Putamen (tissue), 1 donor: Measurements from ENCODE around the gene PSMB7.

ENCODE experiments used
- DNase-seq: peaks from one replicate; pipeline ENCODE4 v3.0.0-alpha.2; 2016; ENCODE audit warnings: low spot score

The PSMB7 gene

GRCh38 chr9:124415102-124415851, at the start of gene PSMB7:
PSMB7 (minus strand) TSS chr9:124415442; CDS start chr9:124415425, 17 bp downstream.
- DNase-seq: peak; percentile 94

DNA sequence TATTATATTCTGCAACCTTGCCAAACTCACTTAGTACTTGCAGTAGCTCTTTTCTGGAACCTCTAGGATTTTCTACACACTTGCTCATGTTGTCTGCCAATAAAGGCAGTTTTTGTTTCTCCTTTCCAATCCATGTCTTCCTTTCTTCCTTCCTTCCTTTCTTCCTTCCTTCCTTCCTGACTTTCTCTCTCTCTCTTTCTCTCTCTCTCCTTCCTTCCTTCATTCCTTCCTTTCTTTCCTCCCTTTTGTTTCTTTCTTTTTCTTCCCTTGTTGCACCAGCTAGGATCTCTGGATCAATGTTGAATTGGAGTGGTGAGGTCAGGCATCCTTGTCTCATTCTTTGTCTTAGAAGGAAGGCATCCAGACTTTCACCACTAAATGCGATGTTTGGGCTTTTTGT, 47.5 kb upstream of the PSMB7 start:
- DNase-seq: no peak

- DNase-seq: no peak
Measured at GRCh38 chr9:124458441-124458840, 43.2 kb upstream of the PSMB7 start.

DNA sequence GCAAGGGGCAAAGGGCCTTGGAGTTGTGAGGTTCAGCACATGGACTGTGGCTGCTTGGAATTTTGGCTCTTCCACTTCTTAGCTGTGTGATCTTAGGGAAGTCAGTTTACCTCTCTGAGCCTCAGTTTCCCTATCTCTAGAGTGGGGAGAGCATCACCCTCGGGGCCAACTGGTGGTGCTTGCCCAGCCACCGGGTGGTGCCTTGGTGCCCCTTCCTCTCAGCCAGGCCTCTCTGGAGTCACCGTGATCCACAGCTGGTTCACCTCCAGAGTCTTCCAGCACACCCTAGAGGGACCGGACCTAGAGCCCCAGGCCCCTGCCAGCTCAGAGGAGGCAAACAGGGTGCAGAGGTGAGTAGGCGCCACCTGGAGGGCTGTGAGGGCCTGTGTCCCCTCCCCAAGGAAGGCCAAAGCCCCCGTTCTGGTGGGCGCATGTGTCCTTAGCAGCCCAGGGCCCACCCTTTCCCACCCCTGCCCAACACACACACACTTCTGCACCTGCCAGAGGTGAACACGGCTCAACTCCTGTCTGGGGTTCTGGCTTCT, 42.7 kb upstream of the PSMB7 start:
- no peak for DNase-seq

- no peak for DNase-seq
Measured at GRCh38 chr9:124457079-124457886, 42.0 kb upstream of the PSMB7 start.

DNA sequence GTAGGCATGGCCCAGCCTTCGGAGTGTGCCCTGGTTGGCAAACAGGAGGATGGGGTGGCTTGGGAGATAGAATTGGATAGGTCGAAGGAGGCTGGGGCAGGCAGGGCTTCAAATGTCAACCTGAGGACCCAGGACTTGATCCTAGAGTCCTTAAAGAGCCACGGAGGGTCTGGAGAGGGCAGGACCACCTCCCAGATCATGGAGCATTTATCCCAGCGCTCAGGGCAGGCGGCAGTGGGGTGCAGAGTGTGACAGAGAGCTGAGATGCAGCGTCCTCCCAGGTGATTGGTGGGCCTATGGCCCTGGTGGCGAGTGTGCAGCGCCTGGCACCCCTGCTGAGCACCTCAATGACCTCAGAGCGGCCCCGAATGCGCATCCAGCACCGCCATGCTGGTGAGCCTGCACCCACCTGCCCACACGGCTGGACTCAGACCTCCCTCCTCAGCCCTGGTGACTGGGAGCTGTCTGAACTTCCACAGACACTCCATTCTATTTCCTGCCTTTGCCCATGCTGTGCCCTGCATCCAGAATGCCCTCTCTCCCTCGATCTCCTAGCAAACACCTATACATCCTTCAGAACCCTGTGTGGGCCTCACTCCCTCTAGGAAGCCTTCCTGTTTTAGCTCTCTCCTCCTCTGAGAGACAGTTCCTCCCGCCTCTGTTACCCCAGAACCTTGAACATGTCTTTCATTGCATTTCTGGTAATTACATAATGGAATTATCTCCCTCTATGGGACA, 41.3 kb upstream of the PSMB7 start:
- DNase-seq: no peak

DNA sequence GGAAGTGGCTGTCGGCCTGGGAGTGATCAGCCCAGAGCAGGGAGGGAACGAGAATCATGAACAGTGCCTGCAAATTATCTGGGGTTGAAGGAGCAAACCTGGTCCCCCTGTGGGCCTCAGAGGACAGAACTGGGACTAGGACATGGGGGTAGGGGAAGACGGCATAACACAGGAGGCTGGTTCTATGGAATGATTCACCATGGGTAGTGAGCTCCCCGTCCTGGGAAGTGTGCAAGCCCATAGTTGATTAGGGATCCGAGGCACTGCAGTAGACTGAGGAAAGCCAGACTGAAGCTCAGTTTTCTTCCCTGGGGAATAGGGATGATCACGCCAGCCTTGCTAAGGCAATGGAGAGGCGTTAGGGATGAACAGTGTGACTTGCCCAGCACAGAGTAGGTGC, 40.6 kb upstream of the PSMB7 start:
- no peak for DNase-seq

DNA sequence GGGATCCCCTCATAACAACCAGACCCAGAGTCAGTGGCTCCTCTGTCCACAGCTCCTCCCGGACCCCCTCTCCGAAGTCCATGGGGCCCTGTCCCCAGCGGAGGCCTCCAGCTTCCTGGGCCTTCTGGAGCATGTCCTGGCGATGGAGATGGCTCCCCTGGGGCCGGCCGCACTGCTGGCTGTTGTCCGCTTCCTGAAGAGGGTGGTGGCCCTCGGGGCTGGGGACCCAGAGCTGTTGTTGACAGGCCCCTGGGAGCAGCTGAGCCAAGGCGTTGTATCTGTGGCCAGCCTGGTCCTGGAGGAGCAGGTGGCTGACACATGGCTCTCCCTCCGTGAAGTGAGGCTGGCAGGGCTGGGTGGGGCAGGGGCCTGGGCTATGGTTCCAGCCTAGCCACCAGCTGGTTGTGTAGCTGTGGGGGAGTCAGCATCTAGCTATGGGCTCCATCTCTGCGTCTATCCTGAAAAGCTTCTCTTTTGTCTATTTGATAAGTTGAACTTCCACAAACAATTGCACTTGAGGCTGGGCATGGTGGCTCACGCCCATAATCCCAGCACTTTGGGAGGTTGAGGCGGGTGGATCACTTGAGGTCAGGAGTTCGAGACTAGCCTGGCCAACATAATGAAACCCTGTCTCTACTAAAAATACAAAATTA, 39.7 kb upstream of the PSMB7 start:
- no peak for DNase-seq

DNA sequence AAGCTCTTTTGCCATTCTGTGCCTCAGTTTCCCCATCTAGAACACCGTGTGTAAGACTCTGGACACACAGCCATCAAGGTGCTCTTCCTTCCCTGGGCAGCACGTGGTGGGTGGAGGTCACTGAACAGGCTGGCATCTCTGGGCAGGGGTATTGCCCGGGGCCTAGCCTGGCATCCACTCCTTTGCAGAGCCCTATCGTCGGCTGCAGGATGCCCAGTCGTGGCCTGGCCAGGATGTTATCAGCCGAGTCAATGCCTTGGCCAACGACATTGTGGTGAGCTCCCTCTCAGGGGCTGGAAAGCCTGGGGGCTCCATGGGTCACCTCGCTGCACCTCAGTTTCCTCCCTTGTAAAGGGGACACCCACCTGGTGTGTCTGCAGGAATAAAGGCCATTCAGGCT, 39.1 kb upstream of the PSMB7 start:
- DNase-seq: no peak

DNA sequence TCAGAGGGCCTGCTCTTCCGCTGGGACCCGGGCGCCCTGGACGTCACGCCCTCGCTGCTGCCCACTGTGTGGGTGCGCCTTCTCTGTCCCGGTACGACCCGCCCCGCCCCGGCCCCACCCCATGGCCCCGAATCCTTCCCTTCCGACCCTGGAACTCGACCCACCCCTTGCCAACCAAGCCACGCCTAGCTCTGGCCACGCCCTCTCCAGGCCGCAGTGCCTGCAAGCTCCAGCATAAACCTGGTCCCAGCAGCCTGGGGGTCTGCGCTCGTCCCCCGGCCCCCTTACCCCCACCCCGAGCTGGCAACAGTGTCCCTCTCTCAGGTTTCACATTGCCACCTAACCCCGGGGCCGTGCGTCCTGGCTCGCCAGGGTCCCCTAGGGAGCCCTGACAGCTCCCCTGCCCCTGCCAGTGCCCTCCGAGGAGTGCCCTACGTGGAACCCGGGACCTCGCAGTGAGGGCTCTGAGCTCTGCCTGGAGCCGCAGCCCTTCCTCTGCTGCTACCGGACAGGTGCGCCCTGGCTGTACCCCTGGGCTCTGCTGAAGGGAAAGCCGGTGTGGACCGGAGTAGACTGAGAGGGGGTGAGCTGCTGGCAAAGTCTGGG, 38.4 kb upstream of the PSMB7 start:
- DNase-seq: no peak

- no peak for DNase-seq
Measured at GRCh38 chr9:124452841-124453585, 37.8 kb upstream of the PSMB7 start.

DNA sequence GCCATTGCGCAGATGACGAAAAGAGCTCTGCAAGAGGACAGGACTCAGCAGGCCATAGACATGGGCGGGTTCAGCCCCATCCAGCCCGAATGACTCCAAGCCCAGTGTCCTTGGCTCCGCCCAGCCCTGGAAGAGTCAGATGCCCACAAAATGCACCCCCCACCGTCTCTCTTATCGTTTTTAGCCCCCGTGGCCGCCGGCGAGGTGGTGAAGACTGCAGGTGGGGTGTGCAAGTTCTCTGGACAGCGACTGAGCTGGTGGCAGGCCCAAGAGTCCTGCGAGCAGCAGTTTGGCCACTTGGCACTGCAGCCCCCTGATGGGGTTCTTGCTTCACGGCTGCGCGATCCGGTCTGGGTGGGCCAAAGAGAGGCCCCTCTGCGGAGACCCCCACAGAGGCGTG, 37.1 kb upstream of the PSMB7 start:
- no peak for DNase-seq

GRCh38 chr9:124450931-124451661, 35.9 kb upstream of the PSMB7 start:
- no peak for DNase-seq

DNA sequence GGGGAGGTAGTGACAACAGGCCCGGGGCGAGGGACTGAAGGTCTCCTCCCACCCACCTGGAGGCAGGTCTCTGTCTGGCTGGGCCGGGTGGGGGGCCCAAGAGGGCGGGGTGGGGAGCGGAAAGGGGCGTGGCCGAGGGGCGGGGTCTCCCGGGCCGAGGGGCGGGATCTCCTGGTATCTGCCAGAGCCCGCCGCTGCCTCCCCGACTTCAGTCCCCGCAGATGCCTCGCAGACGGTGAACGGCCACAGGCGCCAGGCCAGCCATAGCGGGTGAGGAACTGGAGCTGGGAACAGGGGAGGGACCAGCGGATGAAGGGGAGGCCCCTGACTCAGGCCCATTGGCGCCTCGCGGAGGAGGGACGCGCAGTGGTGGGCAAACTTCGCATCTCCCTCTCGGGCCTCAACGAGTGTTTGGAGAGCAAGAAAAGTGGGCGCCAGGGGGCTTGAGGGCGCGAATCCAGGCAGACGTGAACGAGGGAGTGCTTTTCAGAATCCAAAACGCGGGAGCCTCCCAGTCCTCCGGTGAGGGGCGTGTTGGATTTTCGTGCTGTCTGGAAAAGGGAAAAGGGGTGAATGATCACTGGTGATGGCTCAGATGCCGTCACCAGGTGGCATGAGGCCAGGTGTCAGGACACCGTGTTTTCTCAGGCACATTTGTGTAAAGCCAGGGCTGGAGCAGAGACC, 35.1 kb upstream of the PSMB7 start, which contains the start of gene ADGRD2:
TSS of gene ADGRD2 (plus strand) at position 211 of the 684 bp plus-strand sequence. CDS start 1,216 bp downstream, outside the sequence.
- no peak for DNase-seq

- DNase-seq: no peak
Measured at GRCh38 chr9:124449381-124450151, 34.3 kb upstream of the PSMB7 start.

- no peak for DNase-seq
Measured at GRCh38 chr9:124448019-124448418, 32.8 kb upstream of the PSMB7 start.

DNA sequence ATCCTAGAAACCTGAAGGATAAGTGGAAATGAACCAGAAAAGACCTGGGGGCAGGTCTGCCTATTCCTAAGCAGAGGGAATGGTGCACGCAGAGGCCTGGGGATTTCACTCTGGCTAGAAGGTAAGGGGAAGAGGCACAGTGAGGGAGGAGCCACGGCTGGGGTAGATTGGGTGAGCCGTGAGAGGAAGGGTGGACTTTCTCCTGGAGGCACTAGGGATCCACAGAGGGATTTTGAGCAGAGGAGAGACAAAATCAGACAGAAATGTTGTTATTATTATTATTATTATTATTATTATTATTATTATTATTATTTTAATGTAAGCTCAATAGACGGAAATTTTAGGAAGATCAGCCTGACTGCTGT, 32.0 kb upstream of the PSMB7 start:
- no peak for DNase-seq

GRCh38 chr9:124444166-124444565, 28.9 kb upstream of the PSMB7 start:
- DNase-seq: no peak

- no peak for DNase-seq
Measured at GRCh38 chr9:124443625-124444024, 28.4 kb upstream of the PSMB7 start.
